AG04450 (cell line): ENCODE data around the gene BCL2L15. TPM values are rescaled to one million over a fixed set of nuclear protein-coding genes. Genes with fewer than 3 reads are reported as not detected.

Experiments
- CTCF ChIA-PET: fragments of 300-600, 350-600 bp; formaldehyde crosslinking; extraction: SDS; loops from one replicate; lab custom pipeline; 2022; ENCODE audit warnings: antibody characterized with exemption, inconsistent platforms; lab: Charles Lee
- POLR2A ChIA-PET: fragments of 350-600 bp; formaldehyde crosslinking; extraction: SDS; loops from one replicate; lab custom pipeline; 2021; ENCODE audit warnings: antibody characterized with exemption, inconsistent platforms; lab: Yijun Ruan, JAX
- DNase-seq: peaks from one replicate; pipeline ENCODE4 v3.0.0-alpha.2; 2011; ENCODE audit warnings: low read depth, low spot score
- H3K27ac ChIP-seq: one replicate; pipeline ENCODE4 v1.5.1; 2012; ENCODE audit warnings: low read depth, low read length, control low read depth
- H3K27me3 ChIP-seq: one replicate; pipeline ENCODE4 v1.6.0; 2012; ENCODE audit warnings: low read length; ENCODE audit not compliant: control insufficient read depth, insufficient read depth
- H3K4me3 ChIP-seq: 2 replicates; pipeline ENCODE4 v1.5.1; 2011; ENCODE audit warnings: mild to moderate bottlenecking, low read depth, low read length, control low read depth
- H3K9me3 ChIP-seq: 2 replicates; pipeline ENCODE4 v1.5.1; 2012; ENCODE audit warnings: low read length; ENCODE audit not compliant: control insufficient read depth, insufficient read depth
- CTCF ChIP-seq: IDR thresholded peaks from 2 replicates; pipeline ENCODE4 v1.5.1; 2011; ENCODE audit warnings: low read depth, low read length, control low read depth, inconsistent platforms
- polyA plus RNA-seq: library from polyadenylated mRNA; depleted of rRNA; stranded (reverse); fragments of >200 nt; gene quantifications from 2 replicates; pipeline ENCODE4 v1.2.3, GENCODE V29; 2011

Gene BCL2L15
- polyA plus RNA-seq, 1 experiment, result 0.12 TPM

GRCh38 chr1:113876176-113876575 is 11.2 kb downstream of the BCL2L15 start:
- POLR2A ChIA-PET, result no interaction called here
- TF ChIP-seq CTCF, result no peak
- H3K27ac ChIP-seq, result no peak overlapping the region
- H3K27me3 ChIP-seq, result no peaks in the 10 kb centered on the region
- no peaks in the 10 kb centered on the region for H3K9me3 ChIP-seq
- CTCF ChIA-PET, result no interaction called here
- no peak for DNase-seq
- H3K4me3 ChIP-seq, result no peak overlapping the region

- CTCF ChIA-PET, result no interaction called here
- DNase-seq, result no peak
- Histone ChIP-seq H3K4me3 (no peak overlapping the region), H3K9me3 (no peaks in the 10 kb centered on the region), H3K27me3 (no peaks in the 10 kb centered on the region), H3K27ac (no peak overlapping the region)
- POLR2A ChIA-PET, result interaction anchor here (0.6 kb wide), 1 partner anchor 22 kb away, joined by 5 read pairs; no protein-coding TSS in a partner anchor
- TF ChIP-seq CTCF, result no peak
Measured at GRCh38 chr1:113875714-113876113, 11.7 kb downstream of the BCL2L15 start.

DNA sequence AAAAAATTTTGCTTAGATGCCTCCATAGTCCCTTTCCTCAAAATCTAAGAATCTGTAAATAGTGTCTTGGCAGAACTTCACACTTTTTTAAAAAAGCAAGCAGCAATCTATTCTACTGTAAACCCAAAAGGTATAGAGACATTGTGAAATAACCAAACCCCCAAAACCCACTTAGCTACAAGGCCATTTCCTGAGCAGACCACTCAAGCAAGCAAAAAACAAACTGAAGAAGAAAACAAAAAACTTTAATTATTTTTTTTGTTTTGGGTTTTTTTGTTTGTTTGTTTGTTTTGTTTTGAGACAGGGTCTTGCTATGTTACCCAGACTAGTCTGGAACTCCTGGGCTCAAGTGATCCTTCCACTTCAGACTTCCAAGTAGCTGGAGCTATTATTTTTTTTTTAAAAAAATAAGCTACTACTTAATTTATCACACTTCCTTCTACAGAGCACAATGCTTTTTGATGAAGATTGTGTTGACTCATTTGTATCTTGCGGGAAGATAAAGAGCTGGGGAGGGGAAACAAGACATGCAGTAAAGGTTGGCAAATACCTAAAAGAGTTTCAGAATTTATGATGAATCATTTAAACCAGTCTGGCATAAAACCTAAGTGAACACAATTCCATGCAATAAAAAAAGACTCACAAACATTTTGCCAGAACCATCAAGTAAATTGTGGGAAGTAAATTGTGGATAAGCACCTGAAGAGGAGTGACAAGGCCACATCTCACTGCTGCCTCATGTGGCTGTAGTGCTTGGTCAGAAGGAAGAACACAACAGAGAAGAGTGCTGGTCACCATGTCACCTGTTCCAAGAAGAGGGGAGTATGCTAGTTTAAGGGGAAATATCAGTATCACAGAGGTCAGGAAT is 13.1 kb downstream of the BCL2L15 start:
- H3K4me3 ChIP-seq, result no peak overlapping the region
- ChIA-PET CTCF (interaction anchor here (0.8 to 1.0 kb wide), 2 partner anchors 39 to 802 kb away, joined by 3 to 6 read pairs; partner anchors contain the start of gene LRIG2), POLR2A (no interaction called here)
- no peaks in the 10 kb centered on the region for H3K9me3 ChIP-seq
- no peaks in the 10 kb centered on the region for H3K27me3 ChIP-seq
- peak; percentile 23; the same call in 1 of the 2 replicates for TF ChIP-seq CTCF
- no peak for DNase-seq
- H3K27ac ChIP-seq, result no peak overlapping the region

DNA sequence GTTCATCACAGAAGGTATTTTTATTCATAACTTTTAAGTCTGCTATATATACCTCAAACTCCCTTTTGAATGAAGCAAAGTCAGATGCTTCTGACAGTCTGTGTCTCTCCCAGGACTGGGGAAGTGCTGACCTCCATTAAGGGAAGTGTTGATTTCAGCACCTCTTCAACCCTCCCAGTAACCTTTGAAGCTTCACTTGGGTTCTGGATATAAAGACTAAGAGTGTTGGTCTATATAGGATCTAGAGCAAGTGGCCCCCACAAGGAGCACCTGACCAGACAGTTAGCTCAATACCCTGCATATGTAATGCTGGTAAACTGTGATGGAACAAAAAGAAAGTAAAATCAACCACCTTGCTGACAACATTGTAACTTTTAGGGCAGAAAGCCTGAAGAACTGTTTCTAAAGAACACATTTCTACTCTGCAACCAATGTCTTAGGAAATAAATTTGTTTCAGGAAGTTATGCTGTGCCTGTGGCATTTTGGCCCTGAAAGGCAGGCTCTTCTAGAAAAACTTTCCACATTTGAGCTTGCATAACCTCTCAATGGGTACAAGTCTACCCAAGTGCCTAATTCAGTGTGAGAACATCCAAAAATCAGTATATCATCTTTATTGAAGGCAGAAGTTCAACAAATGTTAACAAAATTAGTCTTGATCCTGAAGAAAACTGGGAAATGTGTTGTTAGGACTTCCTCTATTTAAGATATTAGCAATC is 15.0 kb downstream of the BCL2L15 start:
- ChIA-PET POLR2A (no interaction called here), CTCF (interaction anchor here (0.7 kb wide), 1 partner anchor 17 kb away, joined by 10 read pairs; no protein-coding TSS in a partner anchor)
- no peak for TF ChIP-seq CTCF
- DNase-seq, result no peak
- Histone ChIP-seq H3K4me3 (no peak overlapping the region), H3K27ac (no peak overlapping the region), H3K27me3 (no peaks in the 10 kb centered on the region), H3K9me3 (no peaks in the 10 kb centered on the region)
